Non-pigmented ciliary epithelial cell (primary cell): ENCODE data around the gene GPR62.

Experiments
- DNase-seq: peaks from one replicate; pipeline ENCODE4 v3.0.0-alpha.2; 2010; ENCODE audit warnings: low read depth

GPR62 gene

DNA sequence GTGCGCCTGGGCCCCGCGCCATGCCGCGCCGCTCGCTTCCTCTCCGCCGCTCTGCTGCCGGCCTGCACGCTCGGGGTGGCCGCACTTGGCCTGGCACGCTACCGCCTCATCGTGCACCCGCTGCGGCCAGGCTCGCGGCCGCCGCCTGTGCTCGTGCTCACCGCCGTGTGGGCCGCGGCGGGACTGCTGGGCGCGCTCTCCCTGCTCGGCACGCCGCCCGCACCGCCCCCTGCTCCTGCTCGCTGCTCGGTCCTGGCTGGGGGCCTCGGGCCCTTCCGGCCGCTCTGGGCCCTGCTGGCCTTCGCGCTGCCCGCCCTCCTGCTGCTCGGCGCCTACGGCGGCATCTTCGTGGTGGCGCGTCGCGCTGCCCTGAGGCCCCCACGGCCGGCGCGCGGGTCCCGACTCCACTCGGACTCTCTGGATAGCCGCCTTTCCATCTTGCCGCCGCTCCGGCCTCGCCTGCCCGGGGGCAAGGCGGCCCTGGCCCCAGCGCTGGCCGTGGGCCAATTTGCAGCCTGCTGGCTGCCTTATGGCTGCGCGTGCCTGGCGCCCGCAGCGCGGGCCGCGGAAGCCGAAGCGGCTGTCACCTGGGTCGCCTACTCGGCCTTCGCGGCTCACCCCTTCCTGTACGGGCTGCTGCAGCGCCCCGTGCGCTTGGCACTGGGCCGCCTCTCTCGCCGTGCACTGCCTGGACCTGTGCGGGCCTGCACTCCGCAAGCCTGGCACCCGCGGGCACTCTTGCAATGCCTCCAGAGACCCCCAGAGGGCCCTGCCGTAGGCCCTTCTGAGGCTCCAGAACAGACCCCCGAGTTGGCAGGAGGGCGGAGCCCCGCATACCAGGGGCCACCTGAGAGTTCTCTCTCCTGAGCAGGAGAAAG lies 951 bp downstream of the GPR62 start:
- DNase-seq, result no peak

DNA sequence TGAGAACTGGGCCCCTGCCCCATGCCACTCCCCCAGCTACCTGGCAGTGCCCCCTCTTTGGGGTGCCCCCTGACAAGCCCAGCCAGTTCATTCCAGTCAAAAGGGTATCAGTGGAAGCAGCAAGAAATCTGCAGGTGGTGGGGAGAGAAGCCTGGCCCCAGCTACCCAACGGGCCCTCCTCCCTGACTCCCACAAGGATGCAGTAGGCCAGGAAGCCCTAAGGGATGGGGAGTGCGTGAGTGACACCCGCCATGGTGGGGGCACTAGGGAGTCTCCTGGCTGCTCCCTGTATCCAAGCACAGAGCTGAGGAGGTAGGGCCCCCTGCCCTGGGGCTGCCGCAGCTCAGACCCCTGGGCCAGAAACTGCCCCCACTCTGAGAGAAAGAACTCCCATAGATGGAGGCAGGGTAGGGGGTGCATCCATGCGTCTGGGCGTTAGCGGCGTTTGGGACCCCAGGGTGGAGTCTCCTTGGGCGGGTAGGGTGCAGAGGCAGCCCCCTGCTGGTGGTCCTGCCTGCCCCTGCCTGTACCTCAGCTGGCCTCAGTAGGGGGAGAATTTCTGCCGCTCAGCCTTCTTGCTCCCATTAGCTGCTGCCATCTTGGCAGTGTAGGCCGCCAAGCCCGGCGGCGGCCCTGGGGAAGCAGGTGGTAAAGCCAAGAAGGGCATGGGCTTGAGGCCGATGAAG lies 2.5 kb downstream of the GPR62 start:
- no peak for DNase-seq

- DNase-seq, result no peak
Observed at GRCh38 chr3:51958603-51959521, 3.7 kb downstream of the GPR62 start.

DNA sequence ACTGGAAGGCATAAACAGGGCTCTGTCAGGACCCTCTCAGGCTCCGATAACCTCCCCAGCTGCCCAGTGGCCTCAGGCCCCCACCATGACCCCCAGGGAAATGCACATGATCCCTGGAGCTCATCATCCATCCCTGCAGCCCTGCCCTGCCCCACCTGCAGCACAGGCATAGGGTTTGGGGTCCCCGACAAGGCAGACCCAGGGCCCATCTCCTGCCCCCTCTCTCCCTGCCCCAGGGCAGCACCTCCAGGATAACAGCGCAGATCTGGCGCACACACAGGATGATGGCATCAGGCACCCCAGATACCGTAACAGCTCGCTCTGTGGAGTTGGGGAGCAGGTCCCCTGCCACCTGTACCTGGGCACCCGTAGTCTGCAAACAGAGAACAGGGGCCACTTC lies 4.5 kb downstream of the GPR62 start:
- no peak for DNase-seq

GRCh38 chr3:51960386-51960785 lies 5.2 kb downstream of the GPR62 start:
- DNase-seq, result no peak

GRCh38 chr3:51961011-51961410 lies 5.8 kb downstream of the GPR62 start:
- DNase-seq, result no peak

DNA sequence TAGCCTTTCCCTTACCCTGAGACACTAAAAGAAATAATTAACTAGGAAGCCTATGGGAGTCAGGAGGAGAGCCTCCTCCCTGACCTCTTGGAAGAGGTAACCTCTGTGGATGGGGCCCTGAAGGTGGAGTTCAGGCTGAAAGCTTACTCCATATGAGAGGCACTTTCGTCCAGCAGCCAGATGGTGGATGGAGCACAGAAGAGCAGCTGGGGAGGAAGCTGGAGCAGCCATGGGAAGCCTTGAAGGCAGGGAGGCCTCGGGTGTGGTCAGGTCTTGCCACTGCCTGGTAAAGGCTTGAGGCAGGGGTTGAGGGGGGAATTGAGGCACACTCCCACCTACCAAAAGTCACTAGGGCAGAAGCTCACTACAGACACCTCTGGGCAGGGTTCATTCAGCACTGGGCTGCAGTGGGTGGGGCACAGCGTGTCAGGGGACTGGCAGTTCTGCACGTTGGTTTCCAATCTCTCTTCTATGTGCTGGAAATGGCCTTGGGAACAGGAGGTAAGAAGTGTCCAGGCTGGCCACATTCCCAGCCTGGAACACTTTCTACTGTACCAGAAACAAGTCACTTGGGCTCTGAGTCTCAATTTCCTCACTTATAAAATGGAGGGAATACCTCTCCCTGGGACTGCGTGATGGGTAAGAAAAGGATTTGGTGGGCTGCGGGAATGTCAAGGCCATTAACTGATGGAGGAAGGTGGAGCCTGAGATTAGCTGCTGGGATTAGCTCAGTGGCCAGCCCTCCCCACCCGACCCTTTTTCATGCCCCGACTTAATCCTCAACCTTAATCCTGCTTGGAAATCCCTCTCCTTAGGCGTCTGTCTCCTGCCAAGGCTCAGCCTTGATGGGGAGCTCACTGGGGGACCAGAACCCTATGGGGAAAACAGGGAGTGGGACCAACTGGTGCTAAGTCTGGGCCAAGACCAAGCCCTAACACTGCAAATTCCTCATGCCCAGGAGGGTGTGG lies 6.7 kb downstream of the GPR62 start:
- no peak for DNase-seq

- DNase-seq, result no peak
Observed at GRCh38 chr3:51962854-51963530, 7.8 kb downstream of the GPR62 start.

DNA sequence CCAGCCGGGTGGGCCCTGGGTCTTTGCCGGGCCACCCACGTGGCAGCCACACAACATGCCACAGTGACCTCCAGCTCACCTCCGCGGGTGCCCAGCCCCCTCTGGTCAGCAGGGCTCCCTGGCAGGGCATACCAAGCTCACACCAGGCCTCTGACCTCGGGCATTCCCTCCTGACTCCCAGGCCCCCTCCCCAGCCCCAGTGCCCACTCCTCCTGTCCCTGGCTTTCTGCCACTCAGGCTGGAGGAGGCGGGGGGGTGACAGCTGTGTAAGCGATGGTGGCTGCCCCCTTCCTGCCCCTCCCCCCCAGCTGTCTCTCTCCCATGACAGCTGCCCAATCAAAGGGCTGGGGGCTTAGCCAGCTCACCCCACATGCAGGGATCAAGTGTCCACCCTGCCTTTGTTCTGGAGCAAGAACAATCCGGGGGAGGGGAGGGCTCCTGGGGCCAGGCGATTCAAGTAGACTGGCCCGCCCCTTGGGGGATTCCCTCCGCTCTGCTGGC lies 8.8 kb downstream of the GPR62 start:
- DNase-seq, result no peak

- no peak for DNase-seq
Observed at GRCh38 chr3:51964521-51964920, 9.3 kb downstream of the GPR62 start.

DNA sequence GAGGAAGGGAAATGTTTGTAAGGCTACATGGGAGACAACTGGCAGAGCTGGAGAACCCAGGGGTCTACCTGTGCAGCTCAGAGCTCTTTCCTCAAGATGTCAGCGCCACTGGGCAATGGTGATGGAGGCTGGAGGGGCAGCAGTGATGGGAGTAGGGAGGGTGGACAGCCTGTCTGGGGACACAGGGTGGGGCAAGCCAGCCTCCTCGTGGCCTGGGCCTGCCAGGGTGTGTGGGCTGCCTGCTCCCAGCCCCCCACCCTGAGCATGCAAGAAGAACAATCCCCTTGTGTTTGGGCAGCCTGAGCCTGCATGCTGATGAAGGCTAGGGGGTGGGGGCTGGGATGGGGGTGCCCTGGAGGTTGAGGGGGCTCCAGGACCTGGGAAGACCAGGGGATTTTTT lies 10.8 kb downstream of the GPR62 start:
- DNase-seq, result no peak

GRCh38 chr3:51966486-51966885 lies 11.3 kb downstream of the GPR62 start:
- DNase-seq, result no peak

DNA sequence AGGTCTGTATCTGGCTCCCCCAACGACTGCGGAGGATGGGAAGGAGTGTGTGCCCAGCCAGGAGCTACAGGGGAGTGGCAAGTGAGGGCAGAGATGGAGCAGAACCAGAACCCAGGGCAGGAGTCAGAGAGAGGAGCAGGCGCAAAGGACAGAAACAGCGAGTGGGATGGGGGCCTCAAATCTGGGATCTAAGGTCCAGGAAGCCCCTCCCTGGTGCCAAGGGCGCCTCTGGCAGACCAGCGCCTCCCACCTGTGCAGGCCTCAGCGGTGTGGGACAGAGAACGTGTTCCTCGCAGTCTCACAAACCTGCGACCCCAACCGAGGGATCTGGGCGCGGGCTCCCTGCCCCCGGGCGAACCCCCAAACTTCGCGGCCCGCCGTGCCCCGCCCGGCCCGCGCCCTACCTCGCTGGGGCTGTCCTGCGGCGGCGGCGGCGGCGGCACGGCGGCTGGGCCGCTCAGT lies 11.8 kb downstream of the GPR62 start:
- no peak for DNase-seq

GRCh38 chr3:51967384-51968169 lies 12.4 kb downstream of the GPR62 start, which contains the start of gene PCBP4:
Gene PCBP4 (minus strand): TSS chr3:51967454. CDS start chr3:51961240, 6,214 bp downstream.
- no peak for DNase-seq

DNA sequence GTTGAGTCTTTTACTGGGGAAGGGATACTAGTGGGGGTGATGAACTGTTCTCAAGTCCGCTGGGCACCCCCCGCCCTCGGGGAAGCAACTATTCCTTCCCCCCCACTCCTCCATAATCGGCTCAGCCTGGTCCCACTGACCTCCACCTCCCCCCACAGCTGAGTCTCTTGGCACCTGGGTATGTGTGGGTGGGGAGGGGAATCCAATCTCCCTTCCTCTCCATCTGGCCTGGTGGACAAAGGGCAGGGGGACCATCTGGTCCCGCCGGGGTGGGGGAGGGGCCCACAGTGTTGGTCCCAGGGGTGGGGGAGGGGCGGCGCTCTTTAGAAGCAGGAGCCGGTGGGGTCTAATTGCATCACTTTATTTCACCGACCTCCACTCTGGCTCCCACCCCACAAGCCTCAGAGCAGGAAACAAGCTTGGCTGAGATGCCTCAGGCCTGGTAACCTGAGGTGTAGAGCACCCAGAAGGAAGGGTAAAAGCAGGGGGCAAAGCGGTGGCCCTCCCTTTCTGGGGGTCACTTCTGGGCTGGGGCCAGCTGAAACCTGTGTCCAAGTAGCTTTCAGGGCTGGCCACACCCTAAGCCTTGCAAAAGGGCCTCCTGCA lies 13.1 kb downstream of the GPR62 start:
- DNase-seq, result no peak

DNA sequence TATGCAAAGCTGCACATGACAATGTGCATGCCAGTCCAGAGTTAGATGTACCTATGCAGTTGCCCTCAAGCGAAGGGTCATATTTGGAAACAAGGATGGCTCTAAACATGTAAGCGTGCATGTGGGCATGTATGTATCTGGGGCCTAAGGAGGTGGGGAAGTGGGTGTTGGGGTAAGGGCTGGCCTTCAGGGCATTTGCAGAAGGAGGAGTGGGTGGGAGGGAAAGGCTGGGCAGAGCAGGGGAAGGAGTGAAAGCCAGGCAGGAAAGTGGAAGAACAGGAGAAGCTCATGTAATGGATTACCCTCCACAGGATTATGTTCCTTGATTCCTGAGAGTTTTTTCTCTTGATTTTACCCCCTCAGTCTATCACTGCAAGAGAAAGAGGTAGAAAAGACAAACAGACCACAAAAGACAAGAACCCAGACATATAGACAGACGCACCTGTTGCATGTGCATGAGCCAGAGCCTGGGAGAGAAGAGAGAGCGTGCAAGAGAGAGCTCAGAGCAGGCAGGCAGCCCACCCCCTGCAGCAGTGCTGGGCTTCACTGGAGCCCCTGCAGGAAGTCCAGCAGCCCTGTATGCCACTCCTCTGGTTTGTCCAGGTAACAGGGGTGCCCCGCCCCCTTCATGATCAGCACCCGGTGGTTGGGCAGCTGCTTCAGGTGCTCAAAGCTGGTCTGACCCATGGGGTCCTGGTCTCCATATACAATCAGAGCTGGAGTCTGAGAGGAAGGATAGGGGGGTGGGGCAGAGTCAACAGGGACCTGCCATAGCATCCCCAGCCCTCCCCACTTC lies 13.9 kb downstream of the GPR62 start:
- DNase-seq, result no peak

DNA sequence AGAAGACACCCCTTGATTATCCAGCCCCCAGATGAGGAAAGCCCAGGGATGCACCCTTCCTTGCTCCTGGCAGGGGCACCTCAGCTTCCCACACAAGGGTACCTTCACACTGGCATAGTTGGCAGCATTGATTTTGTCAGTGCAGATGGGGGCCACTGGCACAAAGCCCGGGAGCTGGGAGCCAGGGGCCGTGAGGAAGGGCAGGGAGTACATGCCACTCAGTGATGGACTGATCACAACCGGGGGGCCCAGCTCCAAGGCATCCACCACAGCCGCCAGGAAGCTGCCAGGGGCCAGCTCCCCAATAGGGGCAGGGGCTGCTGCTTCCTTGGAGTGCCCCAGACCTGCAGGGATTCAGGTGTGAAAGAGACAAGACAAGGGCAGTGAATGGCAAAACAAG lies 14.7 kb downstream of the GPR62 start:
- DNase-seq, result no peak
